Activated naive CD8-positive, alpha-beta T cell treated with anti-CD3 and anti-CD28 coated beads, Interleukin-2, amount 50 U/mL, for 16 hours (primary cell): ENCODE measurements around the gene IER3IP1.
"Not testable (repeated sequence)": the region's sequence is repeated elsewhere in the genome, so short reads cannot be mapped to it uniquely, and the experiment has no call there.

Experiments used
- DNase-seq: peaks from one replicate; pipeline ENCODE4 v3.0.0-alpha.2; 2020; ENCODE audit warnings: low read depth, low spot score

IER3IP1 gene

DNA sequence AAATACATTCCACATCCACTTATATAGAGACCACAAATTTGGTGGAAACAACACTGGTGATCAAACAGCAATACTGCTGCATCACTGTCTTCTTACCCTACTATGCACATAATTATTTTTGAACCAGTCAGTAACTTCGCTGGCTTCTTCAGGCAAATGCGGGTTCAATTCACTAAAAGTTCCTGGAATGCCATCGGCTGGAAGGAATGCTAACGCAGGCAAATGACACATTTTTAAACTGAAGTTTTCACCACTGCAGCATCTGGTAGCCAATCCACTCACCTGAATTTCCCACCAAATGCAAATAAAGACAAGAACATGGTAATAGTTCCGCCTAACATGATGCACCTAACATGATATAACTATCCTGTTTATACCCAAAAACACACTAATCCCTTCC, 15.9 kb downstream of the IER3IP1 start:
- no peak for DNase-seq

DNA sequence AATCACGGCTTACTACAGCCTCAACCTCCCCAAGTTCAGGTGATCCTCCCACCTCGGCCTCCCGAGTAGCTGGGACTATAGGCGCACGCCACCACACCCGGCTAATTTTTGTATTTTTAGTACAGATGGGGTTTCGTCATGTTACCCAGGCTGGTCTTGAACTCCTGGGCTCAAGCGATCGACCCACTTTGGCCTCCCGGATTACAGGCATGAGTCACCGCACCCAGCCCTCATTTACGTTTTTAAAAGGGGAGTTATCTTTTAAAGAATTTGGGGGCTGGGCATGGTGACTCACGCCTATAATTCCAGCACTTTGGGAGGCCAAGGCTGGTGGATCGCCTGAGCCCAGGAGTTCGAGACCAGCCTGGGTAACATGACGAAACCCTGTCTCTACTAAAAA, 17.8 kb downstream of the IER3IP1 start:
- DNase-seq: not testable (repeated sequence)

DNA sequence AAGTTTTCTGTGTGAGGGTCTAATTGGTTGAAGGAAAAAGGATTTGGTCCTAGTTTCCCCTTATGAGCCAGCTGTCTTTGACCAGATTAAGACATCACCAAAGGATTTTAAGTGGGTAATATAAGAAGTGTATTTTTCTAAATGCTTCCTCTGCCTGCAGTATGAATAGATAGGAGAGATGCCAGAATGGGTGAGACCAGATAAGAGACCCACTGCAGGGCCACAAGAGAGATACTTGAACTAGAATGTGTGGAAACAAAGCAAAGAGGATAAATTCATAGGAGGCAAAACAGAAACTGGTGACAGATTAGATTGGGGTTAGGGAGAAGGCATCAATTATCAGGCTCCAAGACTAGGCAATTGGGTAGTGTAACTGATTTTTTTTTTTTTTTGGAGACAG, 24.7 kb downstream of the IER3IP1 start:
- no peak for DNase-seq

DNA sequence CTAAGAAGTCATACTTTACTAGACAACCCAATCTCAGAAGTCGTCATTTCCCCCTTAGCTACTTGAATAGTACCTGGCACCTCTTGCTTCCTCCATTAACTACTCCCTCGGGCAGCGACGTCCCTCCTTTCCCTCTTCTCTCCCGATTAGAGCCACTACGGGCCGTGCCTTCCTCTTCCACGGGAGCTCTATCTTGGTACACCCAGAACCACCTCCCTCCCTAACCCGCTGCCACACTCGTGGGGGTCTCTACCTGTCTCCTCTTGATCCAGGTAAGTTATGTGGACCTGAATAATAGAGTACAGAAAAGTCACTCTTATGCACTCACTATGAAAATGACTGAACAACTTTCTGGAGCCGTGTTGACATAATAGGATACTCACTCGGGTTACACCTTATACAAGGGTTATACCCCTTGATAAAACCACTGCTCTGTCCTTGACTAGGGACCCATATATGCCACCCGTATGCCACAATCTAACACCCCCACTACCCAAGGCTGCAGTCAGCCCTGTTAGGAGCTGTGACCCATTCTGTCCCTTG, 25.3 kb downstream of the IER3IP1 start:
- DNase-seq: no peak

DNA sequence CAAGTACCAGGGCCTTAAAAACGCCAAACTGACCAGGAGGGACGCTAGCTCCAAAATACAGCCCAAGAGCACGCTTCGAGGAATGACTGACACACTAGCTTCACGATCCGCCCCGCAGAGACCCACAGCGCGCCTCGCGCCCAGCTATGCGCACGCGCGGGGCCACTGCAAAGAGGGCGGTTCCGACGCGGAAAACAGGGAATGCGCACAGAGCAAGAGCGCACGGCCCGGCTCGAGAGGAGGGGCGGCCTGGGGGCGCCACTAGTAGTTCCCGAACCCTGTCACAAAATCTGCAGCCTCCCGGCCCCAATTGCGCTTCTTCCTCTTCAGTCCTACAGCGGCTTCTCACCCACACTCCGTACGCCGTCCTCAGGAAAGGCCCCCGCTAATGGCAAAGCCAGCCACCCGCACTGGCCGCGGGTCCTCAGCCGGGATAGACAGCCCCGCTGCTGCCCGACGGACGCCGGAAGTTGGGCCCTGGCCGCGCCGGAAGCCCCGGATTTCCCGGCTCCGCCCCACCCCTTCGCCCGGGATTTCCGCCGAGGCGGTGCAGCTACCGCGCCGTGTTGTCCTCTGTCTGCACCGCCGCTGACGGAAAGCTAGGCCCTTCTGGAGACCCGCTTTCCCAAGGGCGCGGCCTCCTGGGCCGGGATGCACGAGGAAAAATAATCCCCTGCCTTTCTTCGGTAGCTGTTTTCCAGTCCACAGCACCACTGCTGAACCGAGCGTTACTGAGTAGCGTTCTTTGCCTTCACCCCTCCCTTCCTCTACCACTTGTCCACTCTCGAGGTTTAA, 25.9 kb downstream of the IER3IP1 start, which contains the start of gene HDHD2:
Gene HDHD2, minus strand, starts transcription at position 472 of the 795 bp plus-strand sequence. CDS start 14,061 bp downstream, outside the sequence.
- peak; percentile 58 for DNase-seq

DNA sequence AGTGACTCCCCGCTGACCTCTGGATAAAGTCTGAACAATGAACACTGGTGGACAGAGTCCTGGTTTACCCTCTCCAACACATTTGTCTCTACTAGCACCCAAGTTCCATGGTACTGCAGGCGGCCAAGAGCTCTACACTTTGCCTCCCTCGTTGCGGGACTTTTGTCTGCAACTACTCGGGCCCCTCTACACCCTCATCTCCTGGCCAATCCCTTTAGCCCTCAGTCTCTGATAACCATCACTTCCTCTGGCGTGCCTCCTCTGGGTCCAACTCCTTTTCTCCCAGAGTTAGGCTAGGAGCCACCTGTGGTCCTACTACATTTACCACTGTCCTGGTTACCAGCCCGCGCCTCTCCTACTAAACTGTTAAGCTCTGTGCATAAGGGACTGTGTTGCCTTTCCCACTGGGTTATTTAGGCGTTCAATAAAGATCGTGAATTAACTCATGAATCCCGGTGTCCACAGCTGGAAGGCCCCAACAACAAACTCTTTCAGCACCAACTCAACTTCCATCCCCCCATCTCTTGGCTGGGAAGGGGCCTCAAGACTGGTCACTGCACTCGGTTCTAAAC, 26.6 kb downstream of the IER3IP1 start:
- DNase-seq: no peak

DNA sequence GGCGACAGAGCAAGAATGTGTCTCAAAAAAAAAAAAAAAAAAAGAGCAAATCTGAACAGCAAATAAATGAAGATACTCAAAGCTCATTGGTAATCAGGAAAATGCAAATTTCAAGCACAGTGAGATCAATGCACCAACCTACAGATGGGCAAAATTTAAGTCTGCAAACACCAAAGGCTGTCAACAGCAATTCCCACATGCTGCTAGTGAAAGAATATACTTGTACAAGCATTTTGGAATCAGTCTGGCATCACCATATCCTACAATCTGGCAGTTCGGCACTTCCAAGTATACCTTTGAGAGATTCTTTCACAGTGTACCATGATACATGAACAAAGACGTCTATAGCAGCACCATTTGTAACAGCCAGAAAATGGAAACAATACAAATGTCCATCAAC, 30.0 kb downstream of the IER3IP1 start:
- DNase-seq: no peak

DNA sequence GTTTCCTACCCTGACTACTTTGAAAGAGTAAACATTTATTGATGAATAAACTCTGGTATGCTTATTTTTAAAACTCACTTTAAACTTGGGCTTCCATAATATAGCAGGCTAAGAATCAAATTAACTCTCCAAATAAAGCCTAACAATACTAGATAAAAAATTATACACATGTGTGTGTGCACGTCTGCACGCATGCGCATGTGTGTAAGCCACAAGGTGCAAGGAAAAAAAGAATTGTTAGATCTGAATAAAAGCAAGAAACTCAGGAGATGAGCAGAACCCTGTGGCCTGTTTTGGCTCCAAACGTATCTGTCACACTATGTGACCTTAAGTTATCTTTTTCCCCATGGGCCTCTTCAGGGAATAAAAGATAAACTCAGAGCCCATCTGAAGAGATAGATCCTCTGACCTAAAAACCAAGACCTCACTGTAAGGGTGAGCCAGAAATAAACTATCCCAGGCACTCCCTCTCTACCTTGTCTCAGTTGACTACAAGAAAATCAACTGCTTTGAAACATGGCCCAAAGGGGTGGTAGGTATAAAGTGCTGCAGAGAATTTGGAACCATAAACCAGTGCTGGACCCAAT, 32.2 kb downstream of the IER3IP1 start:
- DNase-seq: no peak

DNA sequence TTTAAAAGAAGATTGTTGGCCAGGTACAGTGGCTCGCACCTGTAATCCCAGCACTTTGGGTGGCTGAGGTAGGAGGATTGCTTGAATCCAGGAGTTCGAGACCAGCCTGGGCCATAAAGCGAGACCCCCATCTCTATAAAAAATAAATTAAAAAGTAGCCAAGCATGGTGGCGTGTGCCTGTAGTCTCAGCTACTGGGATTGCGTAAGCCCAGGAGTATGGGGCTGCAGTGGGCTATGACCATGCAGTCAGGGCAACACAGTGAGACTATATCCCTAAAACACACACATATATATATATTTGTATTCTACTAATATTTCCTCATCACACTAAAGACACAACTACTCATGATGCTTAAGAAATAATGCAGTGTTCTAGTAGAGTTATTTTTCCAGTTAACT, 33.0 kb downstream of the IER3IP1 start:
- DNase-seq: no peak

DNA sequence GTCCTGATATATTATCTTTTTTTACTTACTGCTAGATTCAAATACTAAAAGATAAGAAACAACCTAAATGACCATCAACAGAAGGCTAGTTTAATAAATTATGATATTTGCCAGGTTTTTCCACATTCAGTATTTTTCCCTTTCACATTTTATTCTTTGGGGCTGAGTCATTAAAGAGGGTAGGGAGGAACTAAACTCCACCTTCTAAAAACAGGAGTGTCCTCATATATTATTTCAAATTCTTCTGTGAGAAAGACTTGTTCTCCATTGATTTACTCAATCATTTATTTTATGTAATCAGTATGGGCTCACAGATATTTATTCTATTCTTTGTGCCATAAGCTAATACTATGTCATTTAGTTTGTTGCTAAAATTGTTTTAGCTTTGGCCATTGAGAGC, 34.9 kb downstream of the IER3IP1 start:
- DNase-seq: no peak

DNA sequence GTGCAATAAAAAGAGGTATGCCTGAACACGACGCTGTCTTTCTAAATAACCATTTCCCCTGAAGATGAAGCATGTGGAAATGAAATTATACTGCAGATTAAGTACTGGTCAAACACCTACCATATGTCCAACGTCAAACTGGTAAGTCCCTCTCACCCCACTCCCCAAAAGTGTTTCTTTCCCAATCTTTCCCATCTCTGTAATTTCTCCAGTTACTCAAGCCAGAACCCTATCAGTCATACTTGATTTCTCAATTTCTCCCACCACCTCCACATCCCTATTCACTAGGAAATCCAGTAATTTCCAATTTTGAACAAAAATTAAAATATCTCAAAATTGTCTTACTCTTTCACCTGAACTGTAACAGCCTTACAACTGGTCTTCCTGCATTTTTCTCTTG, 55.0 kb downstream of the IER3IP1 start:
- DNase-seq: no peak

DNA sequence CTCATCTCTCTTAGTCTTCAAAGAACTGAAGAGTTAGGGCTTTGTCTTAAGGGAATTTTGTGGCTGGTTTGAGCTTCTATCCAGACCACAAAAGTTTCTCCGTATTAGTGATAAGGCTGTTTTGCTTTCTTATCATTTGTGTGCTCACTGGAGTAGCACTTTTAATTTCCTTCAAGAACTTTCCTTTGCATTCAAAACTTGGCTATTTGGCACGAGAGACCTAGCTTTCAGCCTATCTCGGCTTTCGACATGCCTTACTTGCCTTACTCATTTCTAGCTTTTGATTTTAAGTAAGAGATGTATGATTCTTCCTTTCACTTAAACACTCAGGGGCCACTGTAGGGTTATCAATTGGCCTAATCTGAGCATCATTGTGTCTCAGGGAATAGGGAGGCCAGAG, 55.7 kb downstream of the IER3IP1 start:
- no peak for DNase-seq

DNA sequence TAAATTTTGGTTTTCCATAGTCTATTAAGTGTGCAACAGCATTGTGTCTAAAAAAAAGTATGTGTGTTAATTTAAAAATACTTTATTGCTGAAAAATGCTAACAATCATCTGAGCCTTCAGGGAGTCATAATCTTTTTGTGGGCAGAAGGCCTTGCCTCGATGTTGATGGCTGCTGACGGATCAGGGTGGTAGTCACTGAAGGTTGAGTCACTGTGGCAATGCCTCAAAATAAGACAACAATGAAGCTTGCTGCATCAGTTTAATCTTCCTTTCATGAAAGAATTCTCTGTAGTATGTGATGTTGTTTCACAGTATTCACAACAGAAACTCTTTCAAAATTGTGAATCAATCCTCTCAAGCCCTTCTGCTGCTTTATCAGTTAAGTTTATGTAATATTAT, 57.2 kb downstream of the IER3IP1 start:
- DNase-seq: no peak

DNA sequence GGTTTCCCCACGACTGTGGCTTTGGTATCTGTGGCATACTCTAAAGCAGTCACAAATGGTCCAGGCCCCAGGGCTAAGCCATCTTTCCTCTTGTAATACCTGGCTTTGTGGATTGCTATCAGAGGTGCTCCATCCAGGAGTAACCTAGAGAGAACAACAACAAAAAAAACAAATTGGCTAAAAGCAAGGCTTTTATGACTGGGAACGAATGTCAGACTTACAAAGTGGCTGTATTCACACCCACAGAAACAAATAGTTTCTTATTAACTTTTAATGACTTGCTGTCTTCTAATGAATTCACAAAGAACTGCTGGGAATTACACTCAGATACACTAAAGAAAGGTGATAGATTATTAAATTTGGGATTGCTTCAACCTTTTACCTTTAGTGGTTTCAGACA, 61.0 kb downstream of the IER3IP1 start:
- DNase-seq: no peak

DNA sequence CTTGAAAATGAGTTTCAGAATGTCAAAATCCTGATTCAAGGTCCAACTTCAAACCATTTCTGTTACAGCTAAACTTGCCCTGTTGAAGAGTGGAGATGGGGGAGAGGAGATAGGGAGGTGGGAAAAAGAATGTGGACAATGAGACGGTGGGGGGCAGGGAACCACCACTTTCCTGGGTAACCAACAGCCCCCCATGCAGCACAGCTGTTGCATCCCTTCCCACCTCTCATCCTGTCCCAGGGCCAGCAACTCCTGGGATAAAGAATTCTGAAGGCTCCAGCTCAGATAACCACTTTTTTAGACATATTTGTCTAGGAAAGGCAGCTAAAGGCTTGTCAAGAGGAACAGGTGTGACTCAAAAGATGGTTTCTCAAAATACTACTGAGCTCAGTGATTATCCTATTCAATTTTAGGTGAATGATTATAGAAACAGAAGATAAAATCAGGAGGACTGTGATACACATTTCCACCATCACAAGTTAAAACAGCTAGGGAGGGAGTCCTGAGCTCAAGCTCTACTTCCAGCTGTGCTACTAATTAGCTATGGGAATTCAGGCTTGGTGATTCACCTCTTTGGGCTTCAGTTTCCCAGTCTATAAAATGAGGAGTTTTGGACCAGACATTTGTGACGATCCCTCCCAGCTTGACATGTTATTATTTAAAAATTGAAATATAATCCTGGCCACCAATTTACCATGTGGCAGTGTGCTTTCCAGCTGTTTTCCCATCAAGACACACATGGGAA, 62.2 kb downstream of the IER3IP1 start:
- DNase-seq: no peak

DNA sequence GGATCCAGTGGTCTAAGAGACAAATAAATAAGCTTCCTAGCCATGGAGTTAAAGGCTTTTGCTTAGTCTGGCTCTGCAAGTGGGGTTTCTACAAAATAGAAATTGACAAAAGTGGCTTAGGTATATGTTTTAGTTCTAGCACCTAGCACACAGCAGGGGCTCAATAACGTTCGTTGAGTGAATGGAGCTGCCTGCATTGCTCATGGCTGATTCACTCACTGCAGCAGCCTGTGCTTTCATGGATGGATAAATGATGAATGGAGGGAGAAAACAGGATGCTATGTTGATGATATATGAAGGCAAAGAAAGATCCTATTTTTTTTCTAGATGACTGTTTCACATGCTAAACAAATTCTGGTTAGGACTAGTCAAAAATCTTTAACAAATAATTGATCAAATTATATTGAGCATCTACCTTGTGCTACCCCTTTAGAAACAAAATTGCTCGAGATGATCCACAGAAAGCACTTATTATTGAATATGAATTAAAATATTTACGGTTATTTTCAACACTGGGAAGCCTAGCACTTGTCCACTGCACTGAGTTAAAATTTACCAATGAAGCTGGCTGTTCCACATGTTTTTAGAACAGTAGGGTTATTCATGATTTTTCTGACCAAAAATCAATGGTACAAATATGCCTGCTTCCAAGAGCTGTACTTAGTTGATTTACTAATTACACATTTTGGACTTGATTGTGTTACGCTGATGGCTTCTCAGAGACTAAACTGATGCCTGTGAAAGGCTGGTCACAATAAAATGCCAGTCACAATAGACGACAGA, 65.5 kb downstream of the IER3IP1 start:
- no peak for DNase-seq

DNA sequence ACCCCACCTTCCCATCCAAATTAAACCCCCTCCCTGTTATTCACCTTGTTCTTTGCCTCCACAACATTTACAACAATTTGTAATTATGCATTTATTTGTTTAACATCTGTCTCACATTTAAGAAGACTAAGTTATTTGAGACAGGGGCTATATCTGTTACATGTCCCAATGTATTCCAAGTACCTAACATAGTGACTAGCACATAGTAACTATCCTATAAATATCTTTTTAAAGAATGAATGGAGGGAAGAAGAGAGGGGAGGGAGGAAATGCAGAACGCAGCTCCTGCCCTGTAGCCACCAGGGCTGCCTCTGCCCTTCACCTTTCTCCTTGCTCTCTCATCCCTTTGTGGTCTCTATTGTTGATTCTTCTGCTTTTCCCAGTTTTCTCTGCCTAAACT, 66.4 kb downstream of the IER3IP1 start:
- no peak for DNase-seq

DNA sequence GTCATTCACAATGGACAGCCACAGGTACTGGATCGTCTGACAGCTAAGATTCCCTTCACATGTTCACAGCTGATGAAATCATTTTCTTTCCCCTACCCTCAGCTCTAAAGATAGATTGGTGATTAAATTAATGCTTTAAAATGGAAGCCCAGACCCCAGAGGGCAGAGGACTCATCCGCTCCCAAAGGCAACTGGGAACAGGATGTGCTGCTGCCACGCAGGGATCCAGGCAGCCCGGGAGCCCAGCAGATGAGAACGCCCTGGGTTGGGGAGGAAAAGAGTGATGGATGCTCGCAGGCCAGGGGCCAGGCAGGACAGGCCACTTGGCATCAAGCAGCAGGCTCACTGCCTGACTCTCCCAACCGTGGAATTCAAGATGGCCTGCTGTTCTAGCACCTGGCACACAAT, 67.2 kb downstream of the IER3IP1 start:
- no peak for DNase-seq

DNA sequence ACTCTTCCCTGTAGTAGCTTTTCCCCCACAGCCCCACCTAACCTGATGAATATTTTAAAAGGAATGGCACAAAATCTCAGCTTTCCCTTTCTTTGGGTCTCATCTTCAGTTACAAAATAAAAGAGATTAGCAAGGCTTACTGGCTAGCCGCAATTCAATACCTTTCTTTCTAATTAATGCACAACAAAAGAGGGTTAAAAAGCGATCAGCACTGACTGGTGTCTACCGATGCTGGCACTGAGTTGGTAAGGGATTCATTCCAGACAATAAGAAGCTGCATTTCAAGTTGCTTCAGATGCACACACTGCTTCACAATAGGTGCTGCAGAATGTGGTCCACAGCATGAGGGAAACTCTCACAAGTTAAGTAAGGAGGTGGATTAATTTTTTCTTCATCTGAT, 67.8 kb downstream of the IER3IP1 start:
- DNase-seq: no peak
